Measurements from ENCODE around the gene GRHPR. TPM values are rescaled to one million over a fixed set of nuclear protein-coding genes. Genes with fewer than 3 reads are reported as not detected.

GRHPR gene
- total and polyA plus RNA-seq, 2 of the 4 experiments (the other 2 are of a cell fraction), result 182 to 191 TPM

GRCh38 chr9:37424686-37425297, 2.3 kb downstream of the GRHPR start:
- CTCF ChIA-PET, result interaction anchor here (1.8 kb wide), 1 partner anchor 11 kb away, joined by 5 read pairs; no protein-coding TSS in a partner anchor
- Histone ChIP-seq H3K9ac (ENCODE audit: low read depth, low read length) (no peak overlapping the region), H3K27ac (ENCODE audit: insufficient read depth, low read length) (no peak overlapping the region), H2BK15ac (ENCODE audit: low read depth, low read length) (no peak overlapping the region), H2AK9ac (replicated peaks; ENCODE audit: low read depth, low read length, poor library complexity) (peak overlapping the region; percentile 47), H3K4me1 (ENCODE audit: control insufficient read depth, insufficient read depth, low read length) (peaks cover 9% of the 10 kb centered on the region), H3K56ac (ENCODE audit: extremely low read depth, insufficient read depth, low read length) (no peak overlapping the region), H2AFZ (replicated peaks; ENCODE audit: low read length, poor library complexity) (no peak overlapping the region), H4K5ac (ENCODE audit: low read depth, low read length) (no peak overlapping the region), H3K23ac (ENCODE audit: low read depth, low read length) (no peak overlapping the region), H3K4me2 (ENCODE audit: low read depth, low read length) (no peak overlapping the region), H3K9me1 (ENCODE audit: insufficient read depth, low read length) (peaks cover 16% of the 10 kb centered on the region), H3K9me3 (ENCODE audit: control insufficient read depth, insufficient read depth, low read length) (no peaks in the 10 kb centered on the region), H3K27me3 (ENCODE audit: control insufficient read depth, insufficient read depth, low read length) (no peaks in the 10 kb centered on the region), H2AK5ac (ENCODE audit: low read depth, low read length) (no peak overlapping the region), H4K20me1 (ENCODE audit: insufficient read depth, low read length) (peaks cover 28% of the 10 kb centered on the region), H2BK5ac (ENCODE audit: low read depth, low read length, poor library complexity, severe bottlenecking) (no peak overlapping the region), H3K36me3 (ENCODE audit: control insufficient read depth, insufficient read depth, low read length) (peaks cover 33% of the 10 kb centered on the region), H4K91ac (ENCODE audit: insufficient read depth, low read depth, low read length) (no peak overlapping the region), H3K4me3 (ENCODE audit: insufficient read depth, low read depth, low read length) (no peak overlapping the region), H2BK120ac (ENCODE audit: low read depth, low read length) (no peak overlapping the region), H2BK20ac (ENCODE audit: low read depth, low read length) (no peak overlapping the region), H3K79me1 (ENCODE audit: low read depth in 1 of 2, low read length in 2 of 2) (peaks cover 16 to 51% of the 10 kb centered on the region in 2 experiments), H3K18ac (ENCODE audit: low read depth, low read length) (no peak overlapping the region), H3K14ac (replicated peaks; ENCODE audit: low read depth, low read length) (no peak overlapping the region), H4K8ac (ENCODE audit: low read depth in 2 of 2, low read length in 2 of 2) (no peak overlapping the region), H3K4ac (ENCODE audit: low read depth, low read length) (no peak overlapping the region)
- BruUV-seq (replicated peaks), result no TSS peak
- no peak for DNase-seq
- intact Hi-C loops (cut with micrococcal nuclease) (no loop called here), dilution Hi-C loops (cut with HindIII; ENCODE audit: low sequenced_read_pairs, unreplicated experiment) (no loop called here), in situ Hi-C loops (cut with MboI; ENCODE audit: low sequenced_read_pairs) (no loop called here)
- 93% methylated on average over 3 of the region's 18 CpGs; no CpG with 5 or more reads in 1 of the 2 experiments for WGBS, 2 experiments (ENCODE audit: extremely low coverage in 2 of 2, insufficient read length in 1 of 2)
- POLR2A ChIA-PET (ENCODE audit: unreplicated experiment), result no interaction called here
- no peak for ATAC-seq (ENCODE audit: low read depth)
- no peak for TF ChIP-seq RFX5 (IDR thresholded peaks at IDR 0.05; ENCODE audit: low read depth, low read length)
- no peak for TF ChIP-seq CEBPB (IDR thresholded peaks at IDR 0.05; ENCODE audit: low read depth, low read length)
- TF ChIP-seq BHLHE40 (IDR thresholded peaks at IDR 0.05; ENCODE audit: low read depth, low read length), result no peak
- TF ChIP-seq FOS (IDR thresholded peaks at IDR 0.05; ENCODE audit: low read depth, low read length), result no peak
- TF ChIP-seq POLR2A (IDR thresholded peaks at IDR 0.05; ENCODE audit: low read depth, low read length), result no peak
- no peak for TF ChIP-seq MAZ (IDR thresholded peaks at IDR 0.05; ENCODE audit: borderline replicate concordance, low read depth, low read length)
- TF ChIP-seq USF2 (IDR thresholded peaks at IDR 0.05; ENCODE audit: low read depth, low read length), result no peak
- TF ChIP-seq CTCF (conservative IDR thresholded peaks at IDR 0.05; ENCODE audit: low read depth, low read length), result no peak
- TF ChIP-seq MXI1 (IDR thresholded peaks at IDR 0.05; ENCODE audit: borderline replicate concordance, low read depth, low read length), result no peak
- TF ChIP-seq NFE2L2 (IDR thresholded peaks at IDR 0.05; ENCODE audit: low read depth, low read length), result no peak
- TF ChIP-seq ELK1 (IDR thresholded peaks at IDR 0.05; ENCODE audit: borderline replicate concordance, low read depth, low read length), result no peak
